Hepatocyte (in vitro differentiated cells): ENCODE data around the gene CCDC142.

Source experiments
- EZH2 ChIP-seq: fragments of 200-600 bp; sonication (generic); IDR thresholded peaks from 2 replicates; pipeline ENCODE4 v1.6.1; 2016; ENCODE audit warnings: antibody characterized with exemption, mild to moderate bottlenecking, borderline replicate concordance
- EZH2phosphoT487 ChIP-seq: fragments of 200-600 bp; sonication (generic); IDR thresholded peaks from one replicate; pipeline ENCODE4 v1.6.1; 2018; ENCODE audit warnings: antibody characterized with exemption, mild to moderate bottlenecking, low read depth, moderate library complexity; ENCODE audit not compliant: unreplicated experiment, severe bottlenecking
- TF ChIP-seq, protein P1 (sequence below): fragments of 200-600 bp; sonication (generic); IDR thresholded peaks from 2 replicates; pipeline ENCODE4 v1.5.1; 2016; ENCODE audit warnings: antibody characterized with exemption, mild to moderate bottlenecking; ENCODE audit not compliant: poor library complexity

DNA sequence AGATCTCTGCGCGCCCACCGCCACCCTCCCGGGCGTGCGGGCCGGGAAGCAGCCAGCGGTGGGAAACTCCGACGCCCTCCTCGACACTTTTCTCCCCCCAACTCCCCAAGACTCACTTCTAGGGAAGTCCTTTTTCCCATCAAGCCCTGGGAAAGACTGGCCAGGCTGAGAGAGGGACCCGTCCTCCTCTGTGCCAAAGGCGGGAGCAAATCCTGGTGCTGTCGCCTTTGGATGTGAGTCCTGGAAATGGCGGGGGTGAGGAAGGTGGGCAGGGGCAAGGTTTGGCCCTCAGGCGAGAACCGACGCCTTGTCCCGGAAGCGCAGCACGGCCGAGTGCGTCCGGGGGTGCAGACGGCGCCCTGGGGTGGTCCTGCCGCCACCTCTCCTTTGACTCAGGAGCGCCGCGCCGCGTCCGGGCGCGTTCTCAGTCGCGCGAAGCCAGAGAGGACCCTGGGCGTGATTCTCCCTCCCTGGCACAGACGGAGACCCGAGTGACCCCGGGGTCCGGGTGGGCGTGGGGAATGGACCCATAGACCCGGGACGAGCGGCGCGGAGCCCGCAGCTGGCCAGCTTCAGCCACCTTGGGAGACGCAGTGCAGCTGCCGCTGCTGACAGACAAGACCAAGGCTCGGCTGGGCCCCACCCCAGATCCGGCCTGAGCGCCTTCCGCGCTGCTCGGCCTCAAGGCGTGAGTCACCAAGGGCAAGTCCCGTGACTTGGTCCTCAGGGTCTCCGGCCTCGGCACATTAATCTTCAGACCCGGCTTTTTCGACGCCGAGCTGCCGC lies 20.1 kb upstream of the CCDC142 start:
- TF ChIP-seq, protein P1, sequence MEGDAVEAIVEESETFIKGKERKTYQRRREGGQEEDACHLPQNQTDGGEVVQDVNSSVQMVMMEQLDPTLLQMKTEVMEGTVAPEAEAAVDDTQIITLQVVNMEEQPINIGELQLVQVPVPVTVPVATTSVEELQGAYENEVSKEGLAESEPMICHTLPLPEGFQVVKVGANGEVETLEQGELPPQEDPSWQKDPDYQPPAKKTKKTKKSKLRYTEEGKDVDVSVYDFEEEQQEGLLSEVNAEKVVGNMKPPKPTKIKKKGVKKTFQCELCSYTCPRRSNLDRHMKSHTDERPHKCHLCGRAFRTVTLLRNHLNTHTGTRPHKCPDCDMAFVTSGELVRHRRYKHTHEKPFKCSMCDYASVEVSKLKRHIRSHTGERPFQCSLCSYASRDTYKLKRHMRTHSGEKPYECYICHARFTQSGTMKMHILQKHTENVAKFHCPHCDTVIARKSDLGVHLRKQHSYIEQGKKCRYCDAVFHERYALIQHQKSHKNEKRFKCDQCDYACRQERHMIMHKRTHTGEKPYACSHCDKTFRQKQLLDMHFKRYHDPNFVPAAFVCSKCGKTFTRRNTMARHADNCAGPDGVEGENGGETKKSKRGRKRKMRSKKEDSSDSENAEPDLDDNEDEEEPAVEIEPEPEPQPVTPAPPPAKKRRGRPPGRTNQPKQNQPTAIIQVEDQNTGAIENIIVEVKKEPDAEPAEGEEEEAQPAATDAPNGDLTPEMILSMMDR: peak; percentile 44
- TF ChIP-seq EZH2 (peak; percentile 61), EZH2phosphoT487 (no peak)
